Measurements from ENCODE around the gene ZC3H12A. TPM values are rescaled to one million over a fixed set of nuclear protein-coding genes. Genes with fewer than 3 reads are reported as not detected.

Gene ZC3H12A
- total RNA-seq, 6 experiments from 2014 or later = 5.6 to 7.0 (median 6.3) TPM

- H3K36me3 Mint-ChIP-seq (ENCODE audit: low read depth) = no peaks in the 10 kb centered on the region
- no peak overlapping the region for H3K4me3 Mint-ChIP-seq
- no peaks in the 10 kb centered on the region for H3K9me3 Mint-ChIP-seq
- DNase-seq = no peak
- no peaks in the 10 kb centered on the region for H3K4me1 Mint-ChIP-seq (ENCODE audit: low read depth)
- no peak for TF ChIP-seq CTCF (IDR thresholded peaks at IDR 0.05)
- peaks cover 52% of the 10 kb centered on the region for H3K27me3 Mint-ChIP-seq (ENCODE audit: insufficient read depth)
- H3K27ac Mint-ChIP-seq = no peak overlapping the region
Observed at GRCh38 chr1:37439349-37439995, 34.9 kb upstream of the ZC3H12A start.

- no peak overlapping the region for H3K27ac Mint-ChIP-seq
- H3K9me3 Mint-ChIP-seq = no peaks in the 10 kb centered on the region
- no peak overlapping the region for H3K4me3 Mint-ChIP-seq
- no peaks in the 10 kb centered on the region for H3K36me3 Mint-ChIP-seq (ENCODE audit: low read depth)
- H3K27me3 Mint-ChIP-seq (ENCODE audit: insufficient read depth) = peaks cover 42% of the 10 kb centered on the region
- no peak for TF ChIP-seq CTCF (IDR thresholded peaks at IDR 0.05)
- H3K4me1 Mint-ChIP-seq (ENCODE audit: low read depth) = no peaks in the 10 kb centered on the region
- DNase-seq = no peak
Observed at GRCh38 chr1:37441490-37441889, 32.9 kb upstream of the ZC3H12A start.

GRCh38 chr1:37442139-37442538 lies 32.2 kb upstream of the ZC3H12A start:
- Mint-ChIP-seq H3K4me3 (no peak overlapping the region), H3K36me3 (ENCODE audit: low read depth) (no peaks in the 10 kb centered on the region), H3K4me1 (ENCODE audit: low read depth) (no peaks in the 10 kb centered on the region), H3K27ac (no peak overlapping the region), H3K27me3 (ENCODE audit: insufficient read depth) (peaks cover 36% of the 10 kb centered on the region), H3K9me3 (no peaks in the 10 kb centered on the region)
- no peak for TF ChIP-seq CTCF (IDR thresholded peaks at IDR 0.05)
- no peak for DNase-seq

GRCh38 chr1:37442644-37443043 lies 31.7 kb upstream of the ZC3H12A start:
- no peak for DNase-seq
- no peak overlapping the region for H3K4me3 Mint-ChIP-seq
- TF ChIP-seq CTCF (IDR thresholded peaks at IDR 0.05) = no peak
- no peak overlapping the region for H3K27ac Mint-ChIP-seq
- peaks cover 36% of the 10 kb centered on the region for H3K27me3 Mint-ChIP-seq (ENCODE audit: insufficient read depth)
- no peaks in the 10 kb centered on the region for H3K4me1 Mint-ChIP-seq (ENCODE audit: low read depth)
- H3K36me3 Mint-ChIP-seq (ENCODE audit: low read depth) = no peaks in the 10 kb centered on the region
- H3K9me3 Mint-ChIP-seq = no peaks in the 10 kb centered on the region

- H3K4me1 Mint-ChIP-seq (ENCODE audit: low read depth) = peaks cover 19% of the 10 kb centered on the region
- no peaks in the 10 kb centered on the region for H3K36me3 Mint-ChIP-seq (ENCODE audit: low read depth)
- no peak for TF ChIP-seq CTCF (IDR thresholded peaks at IDR 0.05)
- no peak overlapping the region for H3K4me3 Mint-ChIP-seq
- H3K9me3 Mint-ChIP-seq = no peaks in the 10 kb centered on the region
- no peak for DNase-seq
- H3K27me3 Mint-ChIP-seq (ENCODE audit: insufficient read depth) = peaks cover 22% of the 10 kb centered on the region
- H3K27ac Mint-ChIP-seq = no peak overlapping the region
Observed at GRCh38 chr1:37446874-37447273, 27.5 kb upstream of the ZC3H12A start.

Data from HFFc6 (cell line).